Epithelial cell of proximal tubule (primary cell): ENCODE data around the gene STX18. TPM values are rescaled to one million over a fixed set of nuclear protein-coding genes. Genes with fewer than 3 reads are reported as not detected.
A peak's percentile ranks its signal among the peaks of the same experiment; 100 is the strongest.
"Not testable (repeated sequence)": the region's sequence is repeated elsewhere in the genome, so short reads cannot be mapped to it uniquely, and the experiment has no call there.

Experiments used
- DNase-seq: peaks from one replicate; pipeline ENCODE4 v3.0.0-alpha.2; 2011; ENCODE audit warnings: low read depth
- H3K4me3 ChIP-seq: 2 replicates; pipeline ENCODE4 v1.5.1; 2011; ENCODE audit warnings: low read depth, mild to moderate bottlenecking, low read length
- total RNA-seq: library from RNA; depleted of rRNA; stranded (reverse); fragments of >200 nt; gene quantifications from 2 replicates; pipeline ENCODE4 v1.2.3, GENCODE V29; 2015
- TF ChIP-seq, protein P1 (sequence below): conservative IDR thresholded peaks from 2 replicates; pipeline ENCODE4 v1.5.1; 2012; ENCODE audit warnings: low read depth, mild to moderate bottlenecking, low read length

Gene STX18
- total RNA-seq, 1 donor from 2014 or later = 30.0 TPM

DNA sequence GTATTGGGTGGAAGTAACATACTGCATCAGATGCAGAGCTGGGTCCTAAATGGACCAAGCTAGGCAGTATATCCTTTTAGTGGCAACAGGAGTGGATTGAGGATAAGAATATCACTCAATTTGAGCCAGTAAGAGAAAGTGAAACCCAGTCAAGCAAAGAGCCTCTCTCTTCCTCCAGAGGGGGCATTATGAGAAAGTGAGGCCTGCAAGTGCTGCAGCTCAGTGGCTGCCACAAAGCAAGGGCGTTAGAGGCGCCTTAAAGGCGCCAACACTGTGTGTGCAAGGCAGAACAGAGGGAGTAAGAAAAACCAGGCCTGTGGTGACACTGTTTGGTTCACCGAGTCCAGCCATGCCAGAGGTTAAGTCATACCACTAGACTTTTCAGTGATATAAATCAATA, 17.5 kb downstream of the STX18 start:
- TF ChIP-seq, protein P1, sequence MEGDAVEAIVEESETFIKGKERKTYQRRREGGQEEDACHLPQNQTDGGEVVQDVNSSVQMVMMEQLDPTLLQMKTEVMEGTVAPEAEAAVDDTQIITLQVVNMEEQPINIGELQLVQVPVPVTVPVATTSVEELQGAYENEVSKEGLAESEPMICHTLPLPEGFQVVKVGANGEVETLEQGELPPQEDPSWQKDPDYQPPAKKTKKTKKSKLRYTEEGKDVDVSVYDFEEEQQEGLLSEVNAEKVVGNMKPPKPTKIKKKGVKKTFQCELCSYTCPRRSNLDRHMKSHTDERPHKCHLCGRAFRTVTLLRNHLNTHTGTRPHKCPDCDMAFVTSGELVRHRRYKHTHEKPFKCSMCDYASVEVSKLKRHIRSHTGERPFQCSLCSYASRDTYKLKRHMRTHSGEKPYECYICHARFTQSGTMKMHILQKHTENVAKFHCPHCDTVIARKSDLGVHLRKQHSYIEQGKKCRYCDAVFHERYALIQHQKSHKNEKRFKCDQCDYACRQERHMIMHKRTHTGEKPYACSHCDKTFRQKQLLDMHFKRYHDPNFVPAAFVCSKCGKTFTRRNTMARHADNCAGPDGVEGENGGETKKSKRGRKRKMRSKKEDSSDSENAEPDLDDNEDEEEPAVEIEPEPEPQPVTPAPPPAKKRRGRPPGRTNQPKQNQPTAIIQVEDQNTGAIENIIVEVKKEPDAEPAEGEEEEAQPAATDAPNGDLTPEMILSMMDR = peak; percentile 34
- DNase-seq = no peak
- H3K4me3 ChIP-seq = no peak overlapping the region

DNA sequence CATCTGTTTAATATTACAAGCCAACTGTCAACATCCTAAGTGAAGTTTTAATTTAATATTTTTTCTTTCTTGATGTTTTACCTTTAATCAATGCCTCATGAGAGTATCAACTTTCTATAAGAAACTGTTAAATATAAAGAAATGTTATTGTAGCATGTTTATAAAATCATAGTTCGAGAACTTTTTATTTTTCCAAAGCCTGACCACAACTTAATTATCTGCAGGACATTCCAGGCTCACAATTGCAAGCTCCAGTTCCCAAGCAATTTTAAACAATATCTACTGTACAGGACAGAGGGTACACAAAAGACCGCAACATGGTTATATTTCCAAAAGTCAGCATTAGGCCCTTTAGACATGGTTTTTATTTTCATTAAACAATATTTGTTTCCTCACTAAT, 20.1 kb downstream of the STX18 start:
- no peak for DNase-seq
- H3K4me3 ChIP-seq = no peak overlapping the region
- TF ChIP-seq, protein P1 = no peak

DNA sequence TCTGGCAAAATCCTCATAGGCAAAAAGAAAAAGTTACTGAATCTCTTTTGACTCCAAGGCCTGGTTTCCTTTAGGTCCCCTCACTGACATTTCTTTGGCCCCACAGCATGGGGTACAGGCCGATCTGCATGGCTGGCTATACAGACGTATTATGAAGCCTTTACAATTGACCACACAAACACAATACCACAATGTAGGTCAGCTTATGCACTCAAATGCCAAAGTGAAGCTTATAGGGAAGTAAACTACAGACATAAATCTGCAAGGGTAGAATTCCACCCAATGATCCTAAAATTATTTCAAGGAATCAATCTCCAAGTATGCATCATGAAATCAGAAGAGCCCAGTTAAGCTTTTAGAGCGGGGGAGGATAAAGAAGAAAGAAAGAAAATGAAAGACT, 20.7 kb downstream of the STX18 start:
- H3K4me3 ChIP-seq = no peak overlapping the region
- TF ChIP-seq, protein P1 = no peak
- DNase-seq = no peak

DNA sequence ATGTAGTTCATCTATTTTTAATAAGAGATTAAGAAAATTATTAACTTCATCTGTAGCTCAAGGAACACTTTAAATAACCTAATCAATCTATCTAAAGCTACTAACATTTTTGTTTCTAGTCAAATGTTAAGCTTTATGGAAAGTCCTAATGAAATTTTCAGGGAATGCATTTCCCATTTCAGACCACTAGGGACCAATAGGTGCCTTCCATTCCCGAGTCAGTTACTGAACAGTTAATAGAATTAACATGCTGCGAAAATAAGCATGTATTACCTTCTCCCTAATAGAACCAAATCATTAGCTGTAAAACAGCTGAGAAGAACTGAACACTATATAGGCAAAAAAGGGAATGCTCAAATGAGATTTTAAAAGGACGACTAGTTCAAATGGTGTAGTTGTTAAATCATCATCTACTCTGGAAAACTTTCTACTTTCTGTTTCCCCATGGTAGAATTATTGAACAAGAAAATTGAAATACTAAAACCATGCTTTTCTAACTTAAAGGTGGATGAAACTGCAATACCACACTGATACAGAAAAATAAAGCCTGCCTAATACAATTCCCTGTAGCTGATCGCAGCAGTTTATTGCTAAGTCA, 22.5 kb downstream of the STX18 start:
- TF ChIP-seq, protein P1 = peak; percentile 71
- no peak overlapping the region for H3K4me3 ChIP-seq
- no peak for DNase-seq

DNA sequence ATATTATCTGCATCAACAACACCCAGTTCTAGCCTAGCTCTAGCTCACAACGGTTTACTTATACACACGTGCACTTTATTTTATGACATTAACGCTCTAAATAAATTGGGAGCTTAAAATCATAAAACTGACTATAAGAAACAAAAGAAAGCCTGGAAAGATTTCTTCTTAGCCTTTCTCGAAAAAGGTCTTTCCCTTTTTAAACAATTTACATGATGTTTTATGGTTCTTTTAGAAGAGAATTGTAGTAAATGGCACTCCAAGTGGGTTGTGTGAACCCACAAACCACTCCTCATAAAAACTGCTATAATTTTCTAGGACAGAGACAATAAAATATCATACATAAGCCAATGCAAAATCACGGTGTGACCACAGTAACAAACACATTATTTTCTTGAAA, 23.1 kb downstream of the STX18 start:
- TF ChIP-seq, protein P1 = no peak
- DNase-seq = no peak
- H3K4me3 ChIP-seq = no peak overlapping the region

DNA sequence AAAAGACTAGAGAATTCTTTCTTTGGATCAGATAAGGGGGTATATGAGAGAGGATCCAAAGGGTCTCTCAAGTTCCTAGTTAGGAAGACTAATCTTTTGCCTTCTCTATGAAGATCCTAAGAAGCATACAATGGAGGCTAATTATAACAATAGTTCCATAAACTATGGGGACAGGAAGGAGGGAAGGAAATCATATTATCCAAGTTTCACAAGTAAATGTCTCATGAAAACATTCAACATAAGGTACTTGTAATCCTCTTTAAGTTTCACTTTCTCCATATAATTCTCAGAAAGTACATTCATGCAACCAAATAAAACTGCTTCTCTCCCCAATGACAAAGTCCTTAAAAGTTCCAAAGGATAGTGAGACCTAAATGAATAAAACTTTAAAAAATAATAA, 27.1 kb downstream of the STX18 start:
- TF ChIP-seq, protein P1 = no peak
- no peak for DNase-seq
- no peak overlapping the region for H3K4me3 ChIP-seq

DNA sequence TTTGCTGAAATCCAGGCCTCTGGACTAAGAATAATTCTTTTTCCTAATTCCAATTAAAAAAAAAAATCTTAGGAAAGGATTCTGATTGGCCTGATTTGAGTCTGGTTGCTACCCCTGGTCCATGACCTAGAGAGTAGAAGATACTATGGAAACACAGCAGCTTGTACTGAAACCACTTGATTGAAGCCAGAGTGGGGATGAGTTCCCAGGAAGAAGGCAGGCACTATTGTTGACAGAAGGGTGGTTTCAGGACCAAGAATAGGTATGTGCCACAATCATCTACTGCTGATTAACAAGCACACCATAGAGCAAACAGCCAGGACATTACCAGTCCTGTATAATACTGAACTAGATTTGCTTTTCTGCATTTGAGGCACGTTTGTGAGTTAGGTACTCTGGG, 29.6 kb downstream of the STX18 start:
- H3K4me3 ChIP-seq = no peak overlapping the region
- DNase-seq = no peak
- TF ChIP-seq, protein P1 = no peak

DNA sequence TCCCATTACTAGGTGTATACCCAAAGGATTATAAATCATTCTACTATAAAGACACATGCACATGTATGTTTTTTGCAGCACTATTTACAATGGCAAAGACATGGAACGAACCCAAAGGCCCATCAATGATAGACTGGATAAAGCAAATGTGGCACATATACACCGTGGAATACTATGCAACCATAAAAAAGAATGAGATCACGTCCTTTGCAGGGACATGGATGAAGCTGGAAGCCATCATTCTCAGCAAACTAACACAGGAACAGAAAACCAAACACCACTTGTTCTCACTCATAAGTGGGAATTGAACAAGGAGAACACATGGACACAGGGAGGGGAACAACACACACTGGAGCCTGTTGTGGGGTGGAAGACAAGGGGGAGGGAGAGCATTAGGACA, 31.2 kb downstream of the STX18 start:
- DNase-seq, H3K4me3 ChIP-seq: not testable (repeated sequence)
